ENCODE results near the gene TULP1. TPM values are rescaled to one million over a fixed set of nuclear protein-coding genes. Genes with fewer than 3 reads are reported as not detected.

The TULP1 gene
- total RNA-seq, 1 donor from 2014 or later: not detected

GRCh38 chr6:35485402-35485877 lies 27.3 kb downstream of the TULP1 start:
- intact Hi-C loops (cut with micrococcal nuclease): no loop called here

- intact Hi-C loops (cut with micrococcal nuclease): no loop called here
Observed at GRCh38 chr6:35484921-35485392, 27.7 kb downstream of the TULP1 start.

- intact Hi-C loops (cut with micrococcal nuclease): no loop called here
Observed at GRCh38 chr6:35483893-35484645, 28.6 kb downstream of the TULP1 start.

GRCh38 chr6:35483490-35483889 lies 29.2 kb downstream of the TULP1 start:
- intact Hi-C loops (cut with micrococcal nuclease): no loop called here

- intact Hi-C loops (cut with micrococcal nuclease): no loop called here
Observed at GRCh38 chr6:35483062-35483461, 29.6 kb downstream of the TULP1 start.

- intact Hi-C loops (cut with micrococcal nuclease): no loop called here
Observed at GRCh38 chr6:35481226-35481625, 31.5 kb downstream of the TULP1 start.

GRCh38 chr6:35480176-35480575 lies 32.5 kb downstream of the TULP1 start:
- intact Hi-C loops (cut with micrococcal nuclease): no loop called here

GRCh38 chr6:35478259-35478658 lies 34.4 kb downstream of the TULP1 start:
- intact Hi-C loops (cut with micrococcal nuclease): no loop called here

GRCh38 chr6:35477551-35478179 lies 35.0 kb downstream of the TULP1 start:
- intact Hi-C loops (cut with micrococcal nuclease): no loop called here

GRCh38 chr6:35477028-35477427 lies 35.7 kb downstream of the TULP1 start:
- intact Hi-C loops (cut with micrococcal nuclease): no loop called here

GRCh38 chr6:35476004-35476403 lies 36.7 kb downstream of the TULP1 start:
- intact Hi-C loops (cut with micrococcal nuclease): no loop called here

GRCh38 chr6:35475573-35475972 lies 37.1 kb downstream of the TULP1 start:
- intact Hi-C loops (cut with micrococcal nuclease): no loop called here

GRCh38 chr6:35474942-35475570 lies 37.6 kb downstream of the TULP1 start:
- intact Hi-C loops (cut with micrococcal nuclease): no loop called here

GRCh38 chr6:35474131-35474941 lies 38.4 kb downstream of the TULP1 start:
- intact Hi-C loops (cut with micrococcal nuclease): no loop called here

GRCh38 chr6:35473850-35474130 lies 38.9 kb downstream of the TULP1 start:
- intact Hi-C loops (cut with micrococcal nuclease): no loop called here

GRCh38 chr6:35473075-35473849 lies 39.4 kb downstream of the TULP1 start:
- intact Hi-C loops (cut with micrococcal nuclease): no loop called here

- intact Hi-C loops (cut with micrococcal nuclease): no loop called here
Observed at GRCh38 chr6:35471836-35472345, 40.8 kb downstream of the TULP1 start.

- intact Hi-C loops (cut with micrococcal nuclease): no loop called here
Observed at GRCh38 chr6:35470663-35471120, 42.0 kb downstream of the TULP1 start.

- intact Hi-C loops (cut with micrococcal nuclease): loop anchor here (2.0 kb wide), 1 partner anchor 25 kb away; no protein-coding TSS in a partner anchor
Observed at GRCh38 chr6:35469751-35470662, 42.7 kb downstream of the TULP1 start.
